GM13977 (cell line): ENCODE results near the gene NFU1.

ENCODE experiments used
- DNase-seq: peaks from one replicate; pipeline ENCODE4 v3.0.0; 2012; ENCODE audit warnings: low spot score
- in situ Hi-C: fragments of 300-500 bp; cut with MboI; formaldehyde crosslinking; loops from one replicate; pipeline ENCODE4 v1.12.0; 2022; ENCODE audit warnings: low sequenced_read_pairs, low pct_unique_long_range_greater_than_20kb, mixed read lengths, inconsistent platforms; ENCODE audit not compliant: unreplicated experiment
- TF ChIP-seq, protein P1 (sequence below): IDR thresholded peaks from 2 replicates; pipeline ENCODE4 v1.5.1; 2012; ENCODE audit warnings: mild to moderate bottlenecking, control low read depth; ENCODE audit not compliant: insufficient read depth; ENCODE audit errors: extremely low read depth, missing control alignments

Gene NFU1

DNA sequence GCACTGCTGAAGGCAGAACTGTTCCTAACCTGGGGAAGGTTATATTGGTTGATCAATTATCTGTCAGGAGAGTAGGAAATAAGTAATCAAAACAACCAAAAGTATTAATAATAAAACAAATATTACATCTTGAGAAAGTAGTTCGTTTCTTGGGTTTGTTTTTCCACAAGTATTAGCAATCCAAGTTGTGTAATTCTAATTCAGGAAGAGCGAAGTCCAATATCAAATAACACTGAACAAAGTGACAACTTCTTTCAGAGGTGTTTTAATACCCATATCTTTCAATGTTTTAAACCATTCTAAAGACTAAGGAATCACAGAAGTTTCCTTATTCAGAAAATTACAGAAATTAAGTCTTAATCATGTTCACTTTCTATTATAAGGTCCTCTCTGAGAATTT lies 34.6 kb upstream of the NFU1 start:
- TF ChIP-seq, protein P1, sequence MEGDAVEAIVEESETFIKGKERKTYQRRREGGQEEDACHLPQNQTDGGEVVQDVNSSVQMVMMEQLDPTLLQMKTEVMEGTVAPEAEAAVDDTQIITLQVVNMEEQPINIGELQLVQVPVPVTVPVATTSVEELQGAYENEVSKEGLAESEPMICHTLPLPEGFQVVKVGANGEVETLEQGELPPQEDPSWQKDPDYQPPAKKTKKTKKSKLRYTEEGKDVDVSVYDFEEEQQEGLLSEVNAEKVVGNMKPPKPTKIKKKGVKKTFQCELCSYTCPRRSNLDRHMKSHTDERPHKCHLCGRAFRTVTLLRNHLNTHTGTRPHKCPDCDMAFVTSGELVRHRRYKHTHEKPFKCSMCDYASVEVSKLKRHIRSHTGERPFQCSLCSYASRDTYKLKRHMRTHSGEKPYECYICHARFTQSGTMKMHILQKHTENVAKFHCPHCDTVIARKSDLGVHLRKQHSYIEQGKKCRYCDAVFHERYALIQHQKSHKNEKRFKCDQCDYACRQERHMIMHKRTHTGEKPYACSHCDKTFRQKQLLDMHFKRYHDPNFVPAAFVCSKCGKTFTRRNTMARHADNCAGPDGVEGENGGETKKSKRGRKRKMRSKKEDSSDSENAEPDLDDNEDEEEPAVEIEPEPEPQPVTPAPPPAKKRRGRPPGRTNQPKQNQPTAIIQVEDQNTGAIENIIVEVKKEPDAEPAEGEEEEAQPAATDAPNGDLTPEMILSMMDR: no peak
- no peak for DNase-seq
- in situ Hi-C loops: no loop called here

GRCh38 chr2:69470911-69471310 lies 33.7 kb upstream of the NFU1 start:
- TF ChIP-seq, protein P1: no peak
- in situ Hi-C loops: no loop called here
- DNase-seq: no peak

DNA sequence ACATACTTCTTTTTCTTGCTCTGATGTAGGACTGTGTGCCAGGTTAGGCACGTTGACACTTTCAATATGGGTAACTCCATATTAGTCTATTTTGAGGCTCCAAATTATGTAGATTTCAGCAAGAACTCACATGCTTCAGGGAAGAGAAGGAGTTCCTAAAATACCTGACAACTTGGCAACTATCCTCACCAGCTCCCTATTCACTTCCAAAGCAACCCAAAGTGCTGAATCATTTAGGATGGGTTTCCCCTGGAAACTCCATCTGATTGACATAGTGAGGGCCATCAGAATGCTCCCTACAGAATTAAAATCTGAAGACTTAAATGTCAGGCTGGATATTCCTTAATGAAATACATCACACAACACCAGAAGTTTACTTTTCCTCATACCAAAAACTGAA lies 32.5 kb upstream of the NFU1 start:
- no peak for DNase-seq
- TF ChIP-seq, protein P1: no peak
- in situ Hi-C loops: no loop called here

- no peak for DNase-seq
- in situ Hi-C loops: no loop called here
Measured at GRCh38 chr2:69469375-69469774, 32.1 kb upstream of the NFU1 start.

GRCh38 chr2:69466728-69467127 lies 29.5 kb upstream of the NFU1 start:
- TF ChIP-seq, protein P1: no peak
- no peak for DNase-seq
- in situ Hi-C loops: no loop called here

More at GRCh38 chr2:69469375-69469774, 32.1 kb upstream of the NFU1 start:
- TF ChIP-seq, protein P1: no peak

GRCh38 chr2:69465513-69466456 lies 28.6 kb upstream of the NFU1 start:
- TF ChIP-seq, protein P1: no peak
- in situ Hi-C loops: no loop called here
- no peak for DNase-seq
